GM19467 (cell line): ENCODE measurements around the gene DLG4.
"Not testable (repeated sequence)": the region's sequence is repeated elsewhere in the genome, so short reads cannot be mapped to it uniquely, and the experiment has no call there.

Experiments
- ATAC-seq: cut with Tn5 transposase; IDR thresholded peaks from one replicate; pipeline ENCODE4 v1.9.1; 2021; ENCODE audit warnings: mild to moderate bottlenecking, moderate library complexity; ENCODE audit not compliant: unreplicated experiment

DLG4 gene

GRCh38 chr17:7190276-7190917 is 29.2 kb downstream of the DLG4 start:
- no peak for ATAC-seq

- no peak for ATAC-seq
Measured at GRCh38 chr17:7186241-7186640, 33.4 kb downstream of the DLG4 start.

GRCh38 chr17:7184647-7185046 is 35.0 kb downstream of the DLG4 start:
- ATAC-seq: no peak

- ATAC-seq: no peak
Measured at GRCh38 chr17:7184091-7184488, 35.5 kb downstream of the DLG4 start.

- no peak for ATAC-seq
Measured at GRCh38 chr17:7183433-7184090, 36.1 kb downstream of the DLG4 start.

GRCh38 chr17:7182101-7182500 is 37.5 kb downstream of the DLG4 start:
- ATAC-seq: not testable (repeated sequence)

GRCh38 chr17:7179317-7180254 is 40.0 kb downstream of the DLG4 start, which contains the start of gene ASGR1:
Gene ASGR1 (minus strand): TSS chr17:7179370. CDS start chr17:7178563, 807 bp downstream.
- ATAC-seq: no peak

GRCh38 chr17:7178973-7179316 is 40.7 kb downstream of the DLG4 start:
- no peak for ATAC-seq

- no peak for ATAC-seq
Measured at GRCh38 chr17:7177954-7178477, 41.6 kb downstream of the DLG4 start.

- ATAC-seq: no peak
Measured at GRCh38 chr17:7177191-7177953, 42.3 kb downstream of the DLG4 start.

- no peak for ATAC-seq
Measured at GRCh38 chr17:7176841-7177190, 42.8 kb downstream of the DLG4 start.

- no peak for ATAC-seq
Measured at GRCh38 chr17:7176107-7176840, 43.4 kb downstream of the DLG4 start.

- ATAC-seq: no peak
Measured at GRCh38 chr17:7175330-7175733, 44.3 kb downstream of the DLG4 start.

GRCh38 chr17:7174603-7175326 is 44.9 kb downstream of the DLG4 start:
- ATAC-seq: no peak

- ATAC-seq: no peak
Measured at GRCh38 chr17:7173687-7174602, 45.7 kb downstream of the DLG4 start.

- ATAC-seq: not testable (repeated sequence)
Measured at GRCh38 chr17:7172522-7173191, 47.0 kb downstream of the DLG4 start.

- not testable (repeated sequence) for ATAC-seq
Measured at GRCh38 chr17:7169565-7169908, 50.1 kb downstream of the DLG4 start.
